Esophagus (tissue), 2 donors: ENCODE results near the gene ADRA2B. TPM values are rescaled to one million over a fixed set of nuclear protein-coding genes. Genes with fewer than 3 reads are reported as not detected.

Experiments
- H3K27ac ChIP-seq, 2 donors: one replicate each; pipeline ENCODE4 v1.5.1; 2013; ENCODE audit warnings: low read depth in 2 of 2, mild to moderate bottlenecking in 2 of 2, inconsistent platforms in 1 of 2, low read length in 1 of 2, moderate library complexity in 1 of 2
- H3K27me3 ChIP-seq, 2 donors: one replicate each; pipeline ENCODE4 v1.6.1; 2013; ENCODE audit warnings: low read length in 2 of 2, control low read depth in 1 of 2, mild to moderate bottlenecking in 1 of 2; ENCODE audit not compliant: insufficient read depth in 2 of 2, control insufficient read depth in 1 of 2
- H3K36me3 ChIP-seq, 2 donors: one replicate each; pipeline ENCODE4 v1.6.1; 2013; ENCODE audit warnings: low read length in 1 of 2; ENCODE audit not compliant: control insufficient read depth in 2 of 2, insufficient read depth in 2 of 2
- H3K4me1 ChIP-seq, 2 donors: one replicate each; pipeline ENCODE4 v1.6.1; 2013; ENCODE audit warnings: low read length in 1 of 2; ENCODE audit not compliant: control insufficient read depth in 2 of 2, insufficient read depth in 2 of 2
- H3K4me3 ChIP-seq, 2 donors: one replicate each; pipeline ENCODE4 v1.5.1; 2013; ENCODE audit warnings: low read length in 2 of 2, mild to moderate bottlenecking in 2 of 2, low read depth in 1 of 2, moderate library complexity in 1 of 2
- H3K9me3 ChIP-seq, 2 donors: one replicate each; pipeline ENCODE4 v1.6.1; 2013; ENCODE audit warnings: mild to moderate bottlenecking in 2 of 2, low read depth in 1 of 2, low read length in 1 of 2, moderate library complexity in 1 of 2; ENCODE audit not compliant: control insufficient read depth in 2 of 2, insufficient read depth in 1 of 2
- WGBS, 2 donors: extraction: QIAGEN DNeasy Blood & Tissue Kit; methylation state at CpG; one replicate each; pipeline ENCODE4 v1.1.7; 2013; 5-methylcytosine and 5-hydroxymethylcytosine counted together
- polyA plus RNA-seq, 2 donors: library from polyadenylated mRNA; stranded (reverse); fragments of 200-250 nt; gene quantifications; one replicate each; pipeline ENCODE4 v1.2.3, GENCODE V29; 2013
- donor health status: healthy with polysubstance abuse.
- donor health status: Bipolar disorder and iron deficiency.

Gene ADRA2B
- polyA plus RNA-seq, 2 donors: 0.27 to 0.98 TPM

DNA sequence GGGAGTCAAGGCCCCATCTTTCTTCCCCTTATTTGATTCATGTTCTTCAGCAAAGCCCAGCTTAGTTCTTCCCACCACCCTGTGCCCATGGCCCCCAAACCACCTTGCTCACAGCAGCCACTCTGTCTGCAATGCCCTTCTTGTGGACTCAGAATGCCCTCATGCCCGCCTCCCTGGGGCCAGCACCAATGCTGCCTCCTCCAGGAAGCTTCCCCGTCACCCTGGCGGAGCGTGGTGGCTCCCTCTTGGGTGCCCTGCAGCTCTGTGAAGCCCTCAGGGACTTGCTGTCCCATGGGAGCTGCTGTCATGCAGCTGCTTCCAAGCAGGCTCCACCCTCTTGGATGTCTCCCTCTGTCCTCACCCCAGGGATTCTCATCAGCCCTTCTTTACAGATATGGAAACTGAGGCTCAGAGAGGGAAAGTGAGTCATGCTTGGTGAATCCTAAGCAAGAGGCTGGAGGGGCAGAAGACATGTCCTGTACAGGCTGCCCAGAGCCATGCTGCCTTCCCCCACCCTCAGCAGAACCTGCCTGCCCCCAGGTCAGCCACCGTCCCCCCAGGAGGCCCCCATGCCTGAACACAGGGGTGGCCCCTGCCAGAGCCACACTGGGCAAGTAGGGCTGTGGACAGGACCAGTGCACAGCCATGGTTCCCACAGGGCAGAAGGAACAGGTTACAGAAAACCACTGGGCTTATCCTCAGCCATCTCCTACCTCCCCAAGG lies 40.7 kb upstream of the ADRA2B start:
- WGBS, 2 donors: 92% methylated on average over 5 of the region's 5 CpGs
- no peaks in the 10 kb centered on the region for H3K9me3 ChIP-seq
- no peak overlapping the region for H3K4me3 ChIP-seq
- H3K27me3 ChIP-seq: no peaks in the 10 kb centered on the region
- H3K27ac ChIP-seq: no peak overlapping the region
- H3K36me3 ChIP-seq: no peaks in the 10 kb centered on the region
- H3K4me1 ChIP-seq: peaks cover 2 to 5% of the 10 kb centered on the region in 2 donors

DNA sequence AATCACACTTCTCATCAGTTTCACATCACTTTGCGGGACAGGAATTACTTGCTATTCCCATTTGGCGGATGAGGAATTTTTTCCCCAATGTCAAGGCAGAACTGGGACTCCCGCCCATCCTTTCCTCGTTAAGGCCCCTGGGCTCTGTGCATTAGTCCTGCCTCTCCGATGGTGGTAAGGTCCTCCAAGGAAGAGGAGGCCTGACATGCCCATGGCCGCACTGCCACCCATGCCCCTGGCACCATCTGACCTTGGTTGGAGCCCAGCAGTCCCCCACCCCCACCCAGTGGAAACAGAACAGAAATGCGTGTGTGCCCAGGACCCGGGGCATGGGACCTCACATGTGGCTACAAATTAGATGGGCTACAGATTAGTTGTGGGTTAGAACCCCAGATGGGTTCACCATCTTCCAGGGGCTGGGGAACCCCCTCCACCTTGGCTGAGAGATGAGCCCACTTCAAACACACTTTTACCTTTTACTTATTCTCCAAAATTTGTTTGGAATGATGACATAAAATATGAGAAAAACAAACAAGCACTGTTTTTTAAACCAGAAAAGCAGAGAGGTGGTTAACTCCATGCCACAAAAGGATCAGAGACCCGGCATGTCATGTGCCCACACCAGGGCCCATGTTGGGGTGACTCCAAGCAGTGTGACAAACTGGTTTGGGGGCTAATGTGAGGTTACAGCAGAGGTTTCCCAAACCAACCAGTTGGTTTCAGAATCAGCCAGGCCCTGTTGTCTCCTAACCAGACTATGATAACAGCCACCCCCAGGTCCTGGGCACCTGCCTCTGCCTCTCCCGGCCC lies 39.8 kb upstream of the ADRA2B start:
- WGBS, 2 donors: 81% methylated on average over 10 of the region's 10 CpGs
- H3K27ac ChIP-seq: no peak overlapping the region
- no peaks in the 10 kb centered on the region for H3K27me3 ChIP-seq
- H3K4me3 ChIP-seq: no peak overlapping the region
- H3K9me3 ChIP-seq: no peaks in the 10 kb centered on the region
- no peaks in the 10 kb centered on the region for H3K36me3 ChIP-seq
- peaks cover 2 to 5% of the 10 kb centered on the region in 2 donors for H3K4me1 ChIP-seq

DNA sequence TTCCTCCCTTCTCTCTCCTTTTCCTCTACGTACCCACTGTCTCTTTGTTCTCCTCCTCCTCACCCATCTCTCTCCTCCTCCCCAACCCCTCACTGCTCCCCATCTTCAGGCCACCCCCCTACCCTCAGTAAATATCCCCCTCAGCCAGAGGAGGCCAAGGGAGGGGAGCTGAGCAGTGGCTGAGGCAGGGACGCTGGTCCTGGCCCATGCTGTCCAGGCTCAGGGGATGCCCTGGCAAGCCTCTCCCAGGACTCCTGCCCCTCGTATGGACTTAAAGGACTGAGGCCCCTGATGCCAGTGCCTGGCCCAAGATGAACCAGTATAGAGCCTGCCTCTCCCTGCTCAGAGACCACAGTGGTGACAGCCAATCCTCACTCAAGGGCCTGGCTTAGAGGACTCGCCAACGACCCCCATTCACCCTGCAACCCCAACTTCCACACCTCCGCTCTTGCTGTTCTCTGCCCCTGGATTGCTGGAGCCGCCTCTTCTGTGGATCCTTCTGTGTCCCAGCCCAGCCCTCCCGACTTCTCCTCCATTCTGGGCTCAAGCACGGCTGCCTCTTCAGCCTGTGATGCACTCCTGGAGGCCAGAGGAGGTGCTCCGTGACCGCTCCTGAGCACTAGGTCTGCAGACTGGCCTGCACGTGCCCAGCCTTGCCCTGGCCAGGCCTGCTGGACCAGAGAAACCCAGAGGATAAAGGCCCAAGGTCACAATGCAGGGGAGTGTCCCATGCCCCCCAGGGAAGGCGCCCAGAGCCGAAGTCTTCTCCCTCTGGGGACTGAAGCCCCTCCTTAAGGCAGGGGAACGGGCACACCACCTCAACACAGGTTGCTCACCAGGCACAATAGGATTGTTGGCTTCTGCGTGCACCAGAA lies 38.4 kb upstream of the ADRA2B start:
- Histone ChIP-seq H3K9me3 (no peaks in the 10 kb centered on the region), H3K27ac (no peak overlapping the region), H3K4me3 (no peak overlapping the region), H3K36me3 (no peaks in the 10 kb centered on the region), H3K27me3 (no peaks in the 10 kb centered on the region), H3K4me1 (peaks cover 2 to 5% of the 10 kb centered on the region in 2 donors)
- 86 to 89% methylated on average over 13 to 16 of the region's 16 CpGs for WGBS, 2 donors

DNA sequence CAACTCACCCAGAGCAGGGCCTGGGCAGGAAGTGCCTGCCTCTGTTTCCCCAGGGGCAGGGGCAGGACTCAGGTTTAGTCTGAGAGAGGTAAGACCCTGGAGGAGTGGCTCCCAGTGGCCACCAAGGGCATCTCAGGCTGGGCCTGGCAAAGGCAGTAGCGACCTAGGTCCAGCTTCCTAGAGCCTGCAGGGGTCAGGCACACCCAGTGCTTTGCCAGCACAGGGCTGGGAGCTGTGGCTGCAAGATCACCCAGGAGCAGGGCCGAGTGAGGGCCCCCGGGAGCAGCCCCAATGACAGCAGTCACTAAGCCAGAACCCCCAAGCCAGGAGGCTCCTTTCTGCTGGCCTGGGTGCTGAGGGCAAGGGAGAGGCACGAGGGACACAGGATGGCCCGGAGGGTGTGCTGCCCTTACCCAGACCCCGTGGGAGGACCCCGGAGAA lies 37.6 kb upstream of the ADRA2B start:
- H3K27me3 ChIP-seq: no peaks in the 10 kb centered on the region
- H3K27ac ChIP-seq: no peak overlapping the region
- WGBS, 2 donors: 74 to 79% methylated on average over 6 to 7 of the region's 7 CpGs
- no peak overlapping the region for H3K4me3 ChIP-seq
- H3K4me1 ChIP-seq: peaks cover 2 to 5% of the 10 kb centered on the region in 2 donors
- no peaks in the 10 kb centered on the region for H3K9me3 ChIP-seq
- H3K36me3 ChIP-seq: no peaks in the 10 kb centered on the region

- Histone ChIP-seq H3K27ac (no peak overlapping the region), H3K27me3 (no peaks in the 10 kb centered on the region), H3K9me3 (no peaks in the 10 kb centered on the region), H3K4me1 (peaks cover 5% of the 10 kb centered on the region in 2 donors), H3K36me3 (no peaks in the 10 kb centered on the region), H3K4me3 (no peak overlapping the region)
- 88 to 97% methylated on average over 7 of the region's 7 CpGs for WGBS, 2 donors
These were observed 36.9 kb upstream of the ADRA2B start for GRCh38 chr2:96153291-96153713.

GRCh38 chr2:96152304-96153161 lies 36.2 kb upstream of the ADRA2B start:
- H3K9me3 ChIP-seq: no peaks in the 10 kb centered on the region
- WGBS, 2 donors: 78 to 79% methylated on average over 11 to 13 of the region's 13 CpGs
- H3K27ac ChIP-seq: no peak overlapping the region
- H3K4me3 ChIP-seq: no peak overlapping the region
- no peaks in the 10 kb centered on the region for H3K27me3 ChIP-seq
- peaks cover 2 to 7% of the 10 kb centered on the region in 2 donors for H3K4me1 ChIP-seq
- no peaks in the 10 kb centered on the region for H3K36me3 ChIP-seq

- no peaks in the 10 kb centered on the region for H3K27me3 ChIP-seq
- 91 to 94% methylated on average over 9 of the region's 9 CpGs for WGBS, 2 donors
- peaks cover 1 to 7% of the 10 kb centered on the region in 2 donors for H3K4me1 ChIP-seq
- H3K36me3 ChIP-seq: no peaks in the 10 kb centered on the region
- H3K4me3 ChIP-seq: no peak overlapping the region
- no peak overlapping the region for H3K27ac ChIP-seq
- no peaks in the 10 kb centered on the region for H3K9me3 ChIP-seq
These were observed 35.4 kb upstream of the ADRA2B start for GRCh38 chr2:96151595-96152303.

GRCh38 chr2:96150791-96151594 lies 34.6 kb upstream of the ADRA2B start:
- Histone ChIP-seq H3K36me3 (no peaks in the 10 kb centered on the region), H3K4me3 (no peak overlapping the region), H3K27ac (no peak overlapping the region), H3K27me3 (no peaks in the 10 kb centered on the region), H3K4me1 (peaks cover 2 to 7% of the 10 kb centered on the region in 2 donors), H3K9me3 (no peaks in the 10 kb centered on the region)
- WGBS, 2 donors: 89 to 94% methylated on average over 14 of the region's 14 CpGs
